ENCODE data around the gene IRF2BPL.

The IRF2BPL gene

GRCh38 chr14:77002889-77003288, 25.6 kb downstream of the IRF2BPL start:
- no peak overlapping the region for H3K27ac ChIP-seq
- ChIA-PET POLR2A (ENCODE audit: low non-redundant PET) (no interaction called here), CTCF (no interaction called here)
- TF ChIP-seq, protein P1, sequence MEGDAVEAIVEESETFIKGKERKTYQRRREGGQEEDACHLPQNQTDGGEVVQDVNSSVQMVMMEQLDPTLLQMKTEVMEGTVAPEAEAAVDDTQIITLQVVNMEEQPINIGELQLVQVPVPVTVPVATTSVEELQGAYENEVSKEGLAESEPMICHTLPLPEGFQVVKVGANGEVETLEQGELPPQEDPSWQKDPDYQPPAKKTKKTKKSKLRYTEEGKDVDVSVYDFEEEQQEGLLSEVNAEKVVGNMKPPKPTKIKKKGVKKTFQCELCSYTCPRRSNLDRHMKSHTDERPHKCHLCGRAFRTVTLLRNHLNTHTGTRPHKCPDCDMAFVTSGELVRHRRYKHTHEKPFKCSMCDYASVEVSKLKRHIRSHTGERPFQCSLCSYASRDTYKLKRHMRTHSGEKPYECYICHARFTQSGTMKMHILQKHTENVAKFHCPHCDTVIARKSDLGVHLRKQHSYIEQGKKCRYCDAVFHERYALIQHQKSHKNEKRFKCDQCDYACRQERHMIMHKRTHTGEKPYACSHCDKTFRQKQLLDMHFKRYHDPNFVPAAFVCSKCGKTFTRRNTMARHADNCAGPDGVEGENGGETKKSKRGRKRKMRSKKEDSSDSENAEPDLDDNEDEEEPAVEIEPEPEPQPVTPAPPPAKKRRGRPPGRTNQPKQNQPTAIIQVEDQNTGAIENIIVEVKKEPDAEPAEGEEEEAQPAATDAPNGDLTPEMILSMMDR (conservative IDR thresholded peaks at IDR 0.05; ENCODE audit: low read depth): no peak
- DNase-seq (ENCODE audit: low spot score): no peak

- TF ChIP-seq, protein P1 (conservative IDR thresholded peaks at IDR 0.05; ENCODE audit: low read depth): no peak
- POLR2A ChIA-PET (ENCODE audit: low non-redundant PET): no interaction called here
- CTCF ChIA-PET: no interaction called here
- no peak for DNase-seq (ENCODE audit: low spot score)
- no peak overlapping the region for H3K27ac ChIP-seq
These were observed 26.2 kb downstream of the IRF2BPL start for GRCh38 chr14:77002335-77002734.

- H3K27ac ChIP-seq: peak overlapping the region; percentile 66
- TF ChIP-seq, protein P1 (conservative IDR thresholded peaks at IDR 0.05; ENCODE audit: low read depth): no peak
- no peak for DNase-seq (ENCODE audit: low spot score)
- CTCF ChIA-PET: interaction anchor here (0.9 kb wide), 1 partner anchor 69 kb away, joined by 7 read pairs; no protein-coding TSS in a partner anchor
- POLR2A ChIA-PET (ENCODE audit: low non-redundant PET): no interaction called here
These were observed 27.9 kb downstream of the IRF2BPL start for GRCh38 chr14:77000340-77001270.

GRCh38 chr14:76998910-76999309, 29.6 kb downstream of the IRF2BPL start:
- TF ChIP-seq, protein P1 (conservative IDR thresholded peaks at IDR 0.05; ENCODE audit: low read depth): no peak
- ChIA-PET POLR2A (ENCODE audit: low non-redundant PET) (no interaction called here), CTCF (interaction anchor here (0.5 to 0.6 kb wide), 2 partner anchors 15 to 488 kb away, joined by 3 to 4 read pairs; no protein-coding TSS in a partner anchor)
- no peak overlapping the region for H3K27ac ChIP-seq
- DNase-seq (ENCODE audit: low spot score): no peak

DNA sequence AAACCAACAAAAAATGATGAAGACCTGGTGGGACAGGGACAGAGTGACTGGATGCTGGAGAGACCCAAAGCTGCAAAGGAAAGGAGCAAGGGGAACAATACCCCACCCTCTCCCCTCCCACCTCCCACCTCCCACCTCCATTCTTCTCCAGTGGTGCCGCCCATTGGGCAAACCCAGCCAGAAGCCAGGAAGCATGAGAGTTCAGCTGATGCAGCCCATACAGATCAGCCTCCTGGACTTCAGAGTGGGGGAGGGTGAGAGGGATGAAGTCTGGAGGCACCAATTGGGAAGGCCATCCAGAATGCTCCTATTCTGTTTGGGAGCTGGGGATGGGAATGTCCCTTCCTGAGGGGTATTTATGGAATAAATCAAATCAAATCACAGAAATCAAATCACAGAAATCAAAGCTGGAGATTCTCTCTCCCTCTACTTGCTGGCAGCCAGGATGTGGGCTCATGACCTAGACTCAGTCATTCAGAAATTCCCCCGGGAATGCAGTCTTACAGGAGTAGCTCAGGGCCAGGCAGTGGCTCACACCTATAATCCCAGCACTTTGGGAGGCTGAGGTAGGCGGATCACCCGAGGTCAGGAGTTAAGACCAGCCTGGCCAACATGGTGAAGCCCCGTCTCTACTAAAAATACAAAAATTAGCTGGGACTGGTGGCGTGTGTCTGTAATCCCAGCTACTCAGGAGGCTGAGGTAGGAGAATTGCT, 31.1 kb downstream of the IRF2BPL start:
- ChIA-PET CTCF (interaction anchor here (0.6 to 1.0 kb wide), 5 partner anchors 14 to 124 kb away, joined by 3 to 4 read pairs (median 3); no protein-coding TSS in a partner anchor), POLR2A (ENCODE audit: low non-redundant PET) (interaction anchor here (0.5 to 0.6 kb wide), 2 partner anchors 184 to 1530 kb away, joined by 3 to 4 read pairs; partner anchors contain the start of gene ANGEL1)
- DNase-seq (ENCODE audit: low spot score): no peak
- TF ChIP-seq, protein P1 (conservative IDR thresholded peaks at IDR 0.05; ENCODE audit: low read depth): no peak
- H3K27ac ChIP-seq: no peak overlapping the region

DNA sequence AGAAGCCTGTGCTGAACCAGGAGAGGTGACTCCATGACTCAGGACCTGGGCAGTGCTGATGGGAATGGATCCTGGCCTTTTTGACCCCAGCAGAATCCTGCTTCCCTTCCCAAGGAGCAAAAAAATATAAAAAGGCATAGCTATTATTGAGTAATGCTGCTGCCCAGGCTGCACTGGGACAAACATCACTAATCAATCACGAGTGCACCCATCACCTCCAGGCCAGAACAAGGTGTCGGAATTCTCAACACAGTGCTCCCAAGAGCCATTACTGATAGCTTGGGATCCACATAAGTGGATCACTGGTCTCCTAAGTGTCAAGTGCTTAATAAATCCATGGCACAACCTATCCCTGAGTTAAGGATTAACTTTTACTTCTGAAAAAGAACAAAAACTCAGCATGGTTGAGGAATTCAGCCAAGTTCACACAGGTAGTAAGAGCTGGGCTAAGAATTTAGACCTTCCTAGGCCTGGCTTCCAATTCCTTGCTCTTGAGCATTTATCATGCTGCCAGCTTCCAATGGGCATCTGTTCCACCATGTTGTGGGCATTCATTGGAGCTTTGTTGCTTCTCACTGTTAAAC, 31.9 kb downstream of the IRF2BPL start:
- no peak overlapping the region for H3K27ac ChIP-seq
- no peak for DNase-seq (ENCODE audit: low spot score)
- TF ChIP-seq, protein P1 (conservative IDR thresholded peaks at IDR 0.05; ENCODE audit: low read depth): no peak
- POLR2A ChIA-PET (ENCODE audit: low non-redundant PET): no interaction called here
- CTCF ChIA-PET: interaction anchor here (0.5 to 1.0 kb wide), 6 partner anchors 13 to 273 kb away, joined by 3 to 4 read pairs (median 3); no protein-coding TSS in a partner anchor

Measured in RWPE1 (cell line).